Occipital lobe (tissue), 2 donors: ENCODE results near the gene SLFN12. TPM values are rescaled to one million over a fixed set of nuclear protein-coding genes. Genes with fewer than 3 reads are reported as not detected.
"Not testable (repeated sequence)": the region's sequence is repeated elsewhere in the genome, so short reads cannot be mapped to it uniquely, and the experiment has no call there.

Experiments used
- DNase-seq: peaks from one replicate; lab custom pipeline; 2025; lab: John Stamatoyannopoulos, UW
- total RNA-seq: library from RNA; depleted of rRNA; stranded (reverse); fragments of >200 nt; gene quantifications from one replicate; pipeline ENCODE4 v1.2.3, GENCODE V29; 2014

Gene SLFN12
- total RNA-seq, 1 donor from 2014 or later, result 4.1 TPM

DNA sequence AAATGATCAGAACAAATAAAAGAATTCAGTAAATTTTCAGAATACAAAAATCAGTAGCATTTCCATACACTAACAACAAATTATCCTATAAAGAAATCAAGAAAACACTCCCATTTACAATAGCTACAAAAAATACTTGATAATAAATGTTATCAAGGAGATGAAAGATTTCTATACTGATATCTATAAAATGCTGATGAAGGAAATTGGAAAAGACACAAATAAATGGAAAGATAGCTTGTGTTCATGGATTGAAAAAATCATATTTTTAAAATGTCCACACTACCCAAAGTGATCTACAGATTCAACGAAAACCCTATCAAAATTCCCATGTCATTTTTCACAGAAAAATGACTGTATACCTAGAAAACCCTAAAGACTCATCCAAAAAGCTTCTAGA, 18.1 kb downstream of the SLFN12 start:
- no peak for DNase-seq

DNA sequence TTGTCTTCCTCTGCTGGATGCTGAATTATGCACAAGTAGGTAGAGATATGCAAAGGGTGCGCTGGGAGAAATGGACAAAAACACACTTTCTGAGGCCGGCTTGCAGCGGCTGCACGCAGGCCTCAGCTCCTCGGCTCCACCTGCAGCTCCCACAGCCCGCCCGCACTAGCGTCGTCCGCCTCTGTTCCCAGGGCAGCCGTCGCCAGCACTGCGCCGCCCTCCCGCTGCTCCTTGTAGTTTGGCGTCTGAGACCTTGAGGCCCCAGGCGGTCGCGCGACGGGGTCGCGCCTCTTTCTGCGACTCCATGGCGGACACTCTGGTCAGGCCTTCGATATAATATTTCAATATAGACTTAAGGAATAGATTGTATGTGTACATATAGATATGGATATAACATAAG, 24.8 kb downstream of the SLFN12 start:
- DNase-seq, result no peak

DNA sequence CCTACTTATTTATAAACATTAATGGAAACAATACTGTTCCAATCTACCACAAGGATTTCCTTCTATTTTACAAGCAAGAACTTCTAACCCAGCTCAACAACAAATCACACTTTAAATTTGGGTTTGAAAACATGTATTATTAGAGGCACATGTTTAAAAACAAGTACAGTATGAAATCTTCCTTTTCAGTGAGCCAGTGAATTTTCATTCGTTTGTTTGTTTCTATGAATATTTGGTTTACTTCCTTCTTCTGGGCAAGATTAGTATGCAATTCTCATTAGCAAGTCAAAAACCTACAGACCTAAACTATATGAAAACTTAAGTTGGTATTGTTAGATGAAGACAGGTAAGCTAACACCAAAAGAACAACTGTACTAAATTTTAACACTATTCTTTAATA, 25.7 kb downstream of the SLFN12 start:
- DNase-seq, result no peak

DNA sequence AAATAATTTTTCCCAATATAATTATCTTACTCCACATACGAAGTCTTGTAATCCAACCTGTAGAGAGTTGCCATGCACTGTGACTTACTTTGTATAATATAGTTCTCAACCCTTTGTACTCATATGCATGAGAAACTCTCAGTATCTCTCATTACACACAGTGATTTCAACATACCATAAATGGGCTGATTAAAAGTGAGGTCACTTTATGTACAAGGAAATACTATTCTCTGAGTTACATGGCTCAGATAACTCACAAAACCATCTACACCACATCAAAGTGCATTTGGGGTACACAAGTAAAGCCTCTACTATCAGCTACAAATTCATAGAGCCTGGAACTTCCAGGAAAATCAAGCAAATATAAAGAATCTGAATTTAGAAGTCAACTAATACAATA, 27.9 kb downstream of the SLFN12 start:
- no peak for DNase-seq

DNA sequence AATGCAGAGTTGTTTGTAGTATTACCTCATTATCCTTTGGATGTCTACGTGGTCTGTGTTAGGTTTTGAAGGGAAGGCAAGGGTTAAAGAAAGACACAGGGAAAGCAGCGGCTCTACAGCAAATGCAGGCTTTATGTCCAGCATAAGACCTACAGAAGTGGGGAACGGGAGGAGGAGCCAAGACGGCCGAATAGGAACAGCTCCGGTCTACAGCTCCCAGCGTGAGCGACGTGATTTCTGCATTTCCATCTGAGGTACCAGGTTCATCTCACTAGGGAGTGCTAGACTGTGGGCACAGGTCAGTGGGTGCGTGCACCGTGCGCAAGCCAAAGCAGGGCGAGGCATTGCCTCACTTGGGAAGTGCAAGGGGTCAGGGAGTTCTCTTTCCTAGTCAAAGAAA, 38.5 kb downstream of the SLFN12 start:
- not testable (repeated sequence) for DNase-seq

DNA sequence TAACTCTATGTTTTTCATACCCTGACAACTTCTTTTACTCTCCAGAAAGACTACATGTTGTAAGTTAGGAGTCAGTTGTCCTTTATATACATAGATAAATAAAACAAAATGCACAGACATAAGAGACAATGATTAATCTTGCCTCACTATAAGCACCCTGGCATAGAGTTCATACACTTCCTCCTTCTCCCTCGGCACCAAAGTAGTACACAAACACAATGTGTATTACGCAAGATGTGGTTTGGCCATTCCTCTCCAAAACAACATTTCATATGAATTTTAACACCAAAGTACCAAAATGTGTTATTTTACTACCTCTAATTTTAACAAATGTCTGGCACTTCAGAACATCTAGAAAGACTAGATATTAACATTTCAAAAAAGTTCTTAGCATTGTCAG, 41.6 kb downstream of the SLFN12 start:
- DNase-seq, result no peak

DNA sequence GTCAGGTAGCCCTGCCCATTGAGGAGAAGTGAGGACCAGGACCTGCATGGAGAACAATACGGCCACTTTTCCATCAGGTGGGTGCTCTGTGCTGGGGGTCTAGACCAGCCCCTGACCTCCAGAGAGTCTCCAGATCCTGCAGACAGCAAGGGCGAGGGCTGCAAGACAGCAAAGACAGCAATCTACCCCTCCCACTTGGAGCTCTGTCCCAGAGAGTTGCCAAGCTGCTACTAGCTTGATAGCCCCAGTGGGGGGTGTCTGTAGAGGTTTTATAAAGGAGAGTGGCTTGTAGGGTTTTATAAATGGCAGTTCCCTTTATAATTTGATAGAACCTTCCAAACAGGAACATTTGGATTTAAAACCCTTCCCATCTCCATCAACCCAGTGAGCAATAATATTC, 42.1 kb downstream of the SLFN12 start:
- DNase-seq, result no peak

DNA sequence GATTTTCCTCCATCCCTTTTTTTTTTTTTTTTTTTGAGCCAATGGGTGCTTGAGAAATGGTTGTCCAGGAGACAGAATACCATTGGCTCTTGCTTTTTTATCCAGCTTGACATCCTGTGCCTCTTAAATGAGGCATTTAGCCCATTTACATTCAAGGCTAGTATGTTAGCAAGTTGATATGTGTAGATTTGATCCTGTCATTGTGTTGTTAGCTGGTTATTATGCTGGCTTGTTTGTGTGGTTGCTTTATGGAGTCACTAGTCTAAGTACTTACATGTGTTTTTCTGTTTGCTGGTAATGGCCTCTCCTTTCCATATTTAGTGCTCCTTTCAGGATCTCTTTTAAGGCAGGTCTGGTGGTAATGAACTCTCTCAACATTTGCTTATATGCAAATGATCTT, 44.8 kb downstream of the SLFN12 start:
- DNase-seq, result no peak

DNA sequence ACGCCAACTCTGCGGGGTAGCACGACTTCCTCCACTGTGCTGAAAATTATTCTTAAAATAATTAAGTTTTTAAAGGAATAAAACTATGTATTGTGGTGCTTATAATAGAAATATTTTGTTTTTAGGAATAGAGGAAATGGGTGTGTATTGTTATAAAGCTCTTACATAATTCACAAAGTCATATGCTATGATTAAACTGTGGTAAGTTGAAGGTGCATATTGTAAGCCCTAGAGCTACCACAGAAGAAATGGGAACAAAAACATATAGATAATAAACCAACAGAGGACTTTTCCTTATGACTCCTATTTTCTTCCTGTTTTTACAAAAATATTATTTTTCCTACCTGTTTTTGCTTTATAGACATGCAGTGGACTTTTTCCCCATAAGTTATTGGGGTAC, 54.6 kb downstream of the SLFN12 start:
- no peak for DNase-seq

DNA sequence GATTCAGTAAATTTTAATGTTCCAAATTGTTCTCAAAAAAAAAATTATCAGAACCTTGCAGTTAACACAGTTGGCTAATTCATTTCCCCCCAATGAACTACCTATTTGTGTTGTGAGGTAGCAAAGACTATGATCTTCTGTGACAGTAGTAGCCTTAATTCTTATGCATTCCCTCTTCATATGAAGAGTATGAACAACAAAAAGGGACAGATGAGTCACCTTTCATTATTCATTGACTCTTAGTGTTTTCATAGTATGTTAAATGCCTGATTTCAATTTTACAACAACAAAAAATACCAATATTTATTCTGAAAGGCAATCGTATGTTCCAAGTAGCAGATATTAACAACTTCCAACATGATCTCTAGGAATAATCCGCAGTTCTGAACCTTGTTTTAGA, 55.2 kb downstream of the SLFN12 start:
- DNase-seq, result no peak

DNA sequence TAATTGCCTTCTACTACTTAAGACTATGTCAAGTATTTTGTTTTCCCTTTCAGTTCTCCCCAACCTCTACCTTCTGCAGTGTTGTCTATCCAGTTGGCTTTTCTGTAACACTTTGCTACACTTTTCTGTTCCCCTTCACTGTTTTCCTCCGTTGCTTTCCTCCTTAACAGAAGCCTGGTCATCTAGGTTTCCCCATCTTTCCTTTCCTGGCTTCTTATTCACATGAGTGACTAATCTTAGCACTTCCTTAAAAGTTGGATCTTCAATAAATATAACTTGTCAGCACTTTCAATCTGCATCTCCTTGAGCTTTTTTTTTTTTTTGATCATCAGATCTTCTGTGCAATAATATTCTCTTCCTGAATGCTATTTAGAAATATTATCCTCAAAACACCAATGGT, 56.1 kb downstream of the SLFN12 start:
- DNase-seq, result no peak

DNA sequence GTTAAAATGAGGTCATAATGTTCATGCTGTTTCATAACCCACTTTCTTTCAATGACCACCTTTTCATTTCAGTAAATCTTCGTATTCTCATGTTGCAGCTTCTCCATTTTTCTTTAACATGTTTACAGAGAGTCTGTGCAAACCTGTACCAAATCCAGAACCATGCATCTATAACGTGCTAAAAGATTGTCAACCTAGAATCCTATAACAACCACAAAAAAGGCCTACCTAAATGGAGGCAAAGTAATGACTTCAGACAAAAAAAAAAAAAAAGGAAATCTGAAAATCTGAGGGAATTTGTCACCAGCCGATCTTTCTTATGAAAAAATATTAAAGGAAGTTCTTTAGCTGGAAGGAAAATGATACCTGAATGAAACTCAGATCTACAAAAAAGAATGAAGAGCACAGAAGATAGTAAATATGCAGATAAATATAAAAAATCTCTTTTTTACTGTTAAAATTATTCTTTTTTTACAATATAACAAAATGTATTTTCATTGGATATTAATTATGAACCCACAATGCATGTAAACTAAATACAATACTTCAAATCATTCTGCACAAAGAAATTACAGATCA, 57.4 kb downstream of the SLFN12 start:
- DNase-seq, result no peak

DNA sequence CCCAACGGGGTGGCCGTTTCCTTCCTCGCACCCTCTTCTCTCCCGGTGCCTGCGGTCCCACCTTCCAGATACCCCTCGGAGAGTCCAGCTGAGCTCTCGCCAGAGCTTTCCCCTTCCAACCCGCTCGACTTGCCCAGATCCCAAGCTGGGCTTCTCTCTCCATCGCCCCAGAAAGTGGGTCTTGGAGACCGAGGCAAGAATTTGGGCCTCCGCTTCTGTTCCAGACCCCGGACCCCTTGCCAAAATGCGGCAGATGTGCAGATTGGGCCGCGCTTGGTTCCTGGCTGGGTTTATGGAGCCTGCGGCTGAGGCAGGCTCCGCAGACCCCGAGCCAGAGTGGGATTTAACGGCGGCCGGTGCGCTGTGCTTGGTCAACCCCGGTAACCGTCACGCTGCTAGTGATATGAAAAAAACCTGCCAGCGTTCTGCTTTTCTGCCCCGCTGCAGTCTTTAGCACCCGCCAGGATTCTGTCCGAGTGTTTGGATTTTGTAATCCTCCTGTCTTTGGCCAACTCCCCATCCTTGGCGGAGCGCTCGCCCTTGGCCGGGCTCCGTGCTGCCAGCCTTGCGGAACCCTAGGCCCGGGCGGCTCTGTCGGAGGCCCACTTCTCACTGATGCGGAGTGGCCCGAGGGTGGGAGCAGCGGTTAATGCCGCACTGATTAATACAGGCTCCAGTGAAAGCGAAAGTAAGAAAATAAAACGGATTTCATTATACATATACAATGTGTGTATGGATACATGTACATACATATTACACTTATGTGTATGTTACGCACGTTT, 58.1 kb downstream of the SLFN12 start:
- no peak for DNase-seq

DNA sequence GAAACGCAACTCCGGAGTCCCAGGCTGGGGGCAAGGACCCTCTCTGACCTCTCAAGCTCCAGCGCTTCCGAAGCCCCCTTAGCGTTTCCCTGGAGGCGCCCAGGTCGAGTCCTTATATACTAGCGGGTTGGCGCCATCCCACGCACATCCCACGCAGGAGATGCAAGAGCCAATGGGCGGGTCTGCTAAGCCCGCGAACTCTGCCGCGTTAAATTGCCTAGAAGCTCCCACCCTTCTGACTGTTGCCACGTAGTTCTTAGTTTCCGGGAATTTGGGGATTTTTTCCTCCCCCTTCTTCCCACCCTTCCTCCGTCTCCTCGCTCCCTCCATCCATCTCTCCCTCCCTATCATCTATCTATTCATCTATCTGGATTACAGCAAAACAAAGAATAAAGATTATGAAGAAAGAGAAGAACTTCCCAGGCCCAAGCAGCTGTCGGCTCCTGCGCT, 58.7 kb downstream of the SLFN12 start, which contains the start of gene SLFN11:
Gene SLFN11 (minus strand): TSS at position 88 of the 450 bp plus-strand sequence. CDS start 9,814 bp downstream, outside the sequence.
- DNase-seq, result no peak

DNA sequence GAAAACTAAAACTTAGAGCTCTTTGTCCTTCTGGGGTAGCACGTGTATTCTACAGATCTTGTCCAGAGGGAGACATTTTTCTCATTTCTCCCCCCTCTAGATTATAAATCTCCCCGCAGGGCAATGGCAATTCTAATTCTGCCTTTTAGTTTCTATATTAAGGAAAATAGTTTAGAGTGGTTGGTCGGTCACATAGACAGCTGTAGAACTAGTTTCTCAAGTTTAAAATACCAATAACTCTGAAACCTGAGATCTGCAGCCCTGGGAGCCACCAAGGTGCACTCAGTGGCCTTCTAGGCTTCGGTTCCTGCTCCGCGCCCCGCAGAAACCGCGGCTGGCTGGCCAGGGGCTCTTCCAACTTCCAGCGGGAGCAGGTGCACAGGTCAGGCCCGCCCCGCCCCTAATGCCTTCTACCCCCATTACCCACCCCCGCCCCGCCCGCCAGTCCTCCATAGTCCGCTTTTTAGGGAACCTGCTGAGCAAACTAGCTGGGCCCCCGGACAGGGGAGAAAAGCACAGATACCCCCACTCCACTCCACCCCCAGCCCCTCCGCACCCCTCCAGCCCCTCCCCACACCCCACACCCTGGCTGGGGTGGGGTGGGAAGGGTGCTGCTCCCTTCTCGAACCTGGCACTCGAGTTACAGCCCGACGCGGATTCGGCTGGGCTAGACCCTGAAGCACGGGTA, 59.3 kb downstream of the SLFN12 start:
- DNase-seq, result no peak

DNA sequence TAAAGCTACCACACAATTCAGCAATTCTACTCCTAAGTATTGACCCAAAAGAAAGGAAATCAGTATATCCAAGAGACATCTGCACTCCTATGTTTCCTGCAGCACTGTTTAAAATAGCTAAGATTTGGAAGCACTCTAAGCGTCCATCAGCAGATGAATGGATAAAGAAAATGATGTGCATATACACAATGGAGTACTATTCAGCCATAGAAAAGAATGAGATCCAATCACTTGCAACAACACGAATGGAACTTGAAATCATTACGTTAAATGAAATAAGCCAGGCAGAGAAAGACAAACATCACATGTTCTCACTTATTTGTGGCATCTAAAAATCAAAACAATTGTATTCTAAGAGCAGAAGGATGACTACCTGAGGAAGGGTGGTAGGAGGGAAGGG, 60.4 kb downstream of the SLFN12 start:
- DNase-seq, result no peak

DNA sequence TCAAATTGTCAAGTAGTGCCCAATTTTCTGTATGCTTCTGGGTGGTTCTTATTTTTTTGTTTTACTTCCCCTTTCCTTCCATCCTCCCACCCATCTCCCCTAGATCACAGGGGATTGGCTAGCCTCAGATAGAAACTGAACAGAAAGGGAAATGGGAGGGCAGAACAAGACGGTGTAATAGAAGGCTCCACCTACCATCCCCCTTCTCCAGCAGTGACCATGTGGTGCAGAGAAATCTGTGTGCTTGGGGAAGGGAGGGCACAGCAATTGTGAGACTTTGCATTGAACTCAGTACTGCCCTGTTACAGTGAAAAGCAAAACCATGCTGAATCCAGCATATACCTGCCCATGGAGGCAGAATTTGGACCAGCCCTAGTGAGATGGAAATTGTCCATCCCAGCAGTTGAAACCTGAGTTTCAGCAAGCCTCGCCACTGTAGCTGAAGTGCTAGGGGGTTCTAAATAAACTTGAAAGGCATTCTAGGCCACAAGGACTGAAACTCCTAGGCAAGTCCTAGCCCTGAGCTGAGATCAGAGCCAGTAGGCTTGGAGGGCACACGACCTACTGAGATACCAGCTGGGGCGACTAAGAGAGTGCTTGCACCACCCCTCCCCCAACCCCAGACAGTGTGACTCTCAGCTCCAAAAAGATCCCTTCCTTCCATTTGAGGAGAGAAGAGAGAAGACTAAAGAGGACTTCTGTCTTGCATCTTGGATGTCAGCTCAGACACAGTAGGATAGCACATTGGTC, 64.0 kb downstream of the SLFN12 start:
- no peak for DNase-seq

DNA sequence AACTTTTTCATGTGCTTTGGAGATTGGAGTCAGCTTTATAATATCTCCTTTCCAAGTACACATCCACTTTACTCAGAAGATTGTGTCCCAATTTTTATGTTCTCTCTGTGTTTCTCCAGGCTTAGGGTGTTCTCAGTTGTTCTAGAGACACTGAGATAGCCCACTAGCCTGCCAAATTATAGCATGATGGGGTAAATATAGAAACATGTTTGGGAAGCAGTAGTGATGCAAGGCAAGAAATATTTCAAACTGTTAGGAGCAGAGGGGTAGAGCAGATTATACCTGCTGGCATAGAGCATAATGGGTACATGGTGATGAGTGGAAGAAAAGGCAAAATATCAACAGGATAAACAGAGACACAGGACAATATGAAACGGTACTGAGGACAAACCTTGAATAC, 71.3 kb downstream of the SLFN12 start:
- DNase-seq, result no peak
